Mesenteric fat pad (tissue), 1 donor: ENCODE results near the gene ACCSL. TPM values are rescaled to one million over a fixed set of nuclear protein-coding genes. Genes with fewer than 3 reads are reported as not detected.

Experiments used
- DNase-seq: peaks from one replicate; pipeline ENCODE4 v3.0.0-alpha.2; 2020; ENCODE audit warnings: low spot score
- long read RNA-seq: library from polyadenylated mRNA; unstranded; transcript quantifications from one replicate; pipeline ENCODE4 v2.0.0, GENCODE V29; 2020
- total RNA-seq: library from RNA; stranded (reverse); fragmentation: NEBNext Ultra II Directional; extraction: Animal tissue kit (Norgen Biotek cat#: 25700); gene quantifications from one replicate; pipeline ENCODE4 v1.2.1, GENCODE V29; 2021
- donor health status: DM: yes; HTN: yes; CAD: no.

Gene ACCSL
- not detected for total RNA-seq
- long read RNA-seq, result 0 reads

- DNase-seq, result no peak
Observed at GRCh38 chr11:44047931-44048431, at the start of gene ACCSL. Gene ACCSL (plus strand): TSS chr11:44047981. CDS start chr11:44048037, 56 bp downstream.

- DNase-seq, result no peak
Observed at GRCh38 chr11:43998308-43998707, 49.5 kb upstream of the ACCSL start.

- no peak for DNase-seq
Observed at GRCh38 chr11:44000731-44001130, 47.0 kb upstream of the ACCSL start.

GRCh38 chr11:44002191-44003093, 45.3 kb upstream of the ACCSL start:
- DNase-seq, result peak; percentile 57

GRCh38 chr11:44003736-44004451, 43.9 kb upstream of the ACCSL start:
- peak; percentile 85 for DNase-seq

GRCh38 chr11:44004452-44005062, 43.2 kb upstream of the ACCSL start:
- no peak for DNase-seq

- peak; percentile 60 for DNase-seq
Observed at GRCh38 chr11:44005063-44005701, 42.6 kb upstream of the ACCSL start.

GRCh38 chr11:44005956-44006355, 41.8 kb upstream of the ACCSL start:
- DNase-seq, result peak; percentile 64

- DNase-seq, result peak; percentile 69
Observed at GRCh38 chr11:44006917-44007361, 40.8 kb upstream of the ACCSL start.

- peak; percentile 59 for DNase-seq
Observed at GRCh38 chr11:44007481-44008087, 40.2 kb upstream of the ACCSL start.

GRCh38 chr11:44008088-44008501, 39.7 kb upstream of the ACCSL start:
- DNase-seq, result peak; percentile 79

GRCh38 chr11:44008698-44009097, 39.1 kb upstream of the ACCSL start:
- DNase-seq, result peak; percentile 45

- peak; percentile 20 for DNase-seq
Observed at GRCh38 chr11:44010789-44011251, 37.0 kb upstream of the ACCSL start.

GRCh38 chr11:44011797-44012196, 36.0 kb upstream of the ACCSL start:
- DNase-seq, result no peak

GRCh38 chr11:44014968-44015623, 32.7 kb upstream of the ACCSL start:
- peak; percentile 87 for DNase-seq

GRCh38 chr11:44015624-44016007, 32.2 kb upstream of the ACCSL start:
- DNase-seq, result no peak

GRCh38 chr11:44016131-44016530, 31.6 kb upstream of the ACCSL start:
- DNase-seq, result peak; percentile 90

- DNase-seq, result peak; percentile 22
Observed at GRCh38 chr11:44016546-44017442, 31.0 kb upstream of the ACCSL start.
